ENCODE results near the gene USP32. TPM values are rescaled to one million over a fixed set of nuclear protein-coding genes. Genes with fewer than 3 reads are reported as not detected.

USP32 gene
- total RNA-seq, 2 experiments from 2014 or later: 35.8 to 40.1 TPM

DNA sequence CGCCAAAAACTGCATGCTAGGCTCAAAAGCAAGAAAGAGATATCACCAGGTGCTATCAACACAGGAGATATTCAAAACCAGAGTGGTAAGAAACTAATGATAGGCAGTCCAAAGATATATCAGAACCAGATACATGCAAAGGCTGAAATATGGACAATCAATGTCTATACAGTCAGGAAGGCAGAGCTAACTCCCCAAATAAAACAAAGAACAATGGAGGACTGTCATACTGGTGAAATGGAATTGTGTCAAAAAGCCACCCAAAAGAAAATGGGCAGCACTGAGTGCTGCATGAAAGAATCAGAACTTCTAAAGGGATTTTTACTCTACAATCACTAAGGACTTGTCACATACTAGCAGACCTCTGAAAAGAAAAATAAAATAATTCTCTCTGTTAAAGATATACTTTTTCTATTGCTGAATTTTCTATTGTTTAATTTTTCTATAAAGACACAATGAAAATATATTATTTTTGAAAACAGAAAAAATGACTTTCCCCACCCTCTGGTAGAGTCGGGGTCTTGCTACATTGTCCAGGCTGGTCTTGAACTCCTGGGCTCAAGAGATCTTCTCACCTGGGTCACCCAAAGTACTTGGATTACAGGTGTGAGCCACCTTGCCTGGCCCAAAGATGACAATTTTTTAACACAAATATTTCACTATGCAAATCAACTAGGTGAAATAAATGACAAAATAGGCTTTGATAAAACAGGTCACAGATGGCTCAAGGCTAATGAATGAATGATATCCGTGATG, 98.2 kb downstream of the USP32 start:
- POLR2A ChIA-PET: no interaction called here
- no peaks in the 10 kb centered on the region for H3K9me3 Mint-ChIP-seq

DNA sequence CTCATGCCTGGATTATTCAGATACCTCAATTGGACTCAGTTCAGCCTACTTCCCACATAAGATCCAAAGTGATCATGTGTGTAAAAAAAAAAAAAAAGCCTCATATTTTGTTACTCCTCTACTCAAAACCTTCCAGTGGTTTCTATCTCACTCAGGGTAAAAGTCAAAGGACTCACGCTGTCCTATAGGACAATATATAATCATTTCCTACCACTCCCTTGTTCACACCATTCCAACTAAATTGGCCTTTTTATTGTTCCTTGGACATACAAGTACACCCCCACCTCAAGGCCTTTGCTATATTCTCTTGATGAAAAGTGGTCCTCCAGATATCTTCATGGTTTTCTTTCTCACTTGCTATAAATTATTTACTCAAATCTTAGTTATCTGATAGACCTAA, 99.2 kb downstream of the USP32 start:
- Mint-ChIP-seq H3K27ac (no peak overlapping the region), H3K4me3 (no peak overlapping the region), H3K9me3 (no peaks in the 10 kb centered on the region), H3K36me3 (ENCODE audit: low read depth) (peaks cover 11% of the 10 kb centered on the region), H3K27me3 (no peaks in the 10 kb centered on the region), H3K4me1 (no peaks in the 10 kb centered on the region)
- no peak for DNase-seq
- POLR2A ChIA-PET: no interaction called here
- CTCF ChIA-PET: no interaction called here

More for the DNA sequence above, 98.2 kb downstream of the USP32 start:
- no peak overlapping the region for H3K27ac Mint-ChIP-seq
- no peaks in the 10 kb centered on the region for H3K4me1 Mint-ChIP-seq
- H3K27me3 Mint-ChIP-seq: no peaks in the 10 kb centered on the region
- H3K36me3 Mint-ChIP-seq (ENCODE audit: low read depth): peaks cover 11% of the 10 kb centered on the region
- no peak overlapping the region for H3K4me3 Mint-ChIP-seq
- DNase-seq: no peak
- CTCF ChIA-PET: no interaction called here

DNA sequence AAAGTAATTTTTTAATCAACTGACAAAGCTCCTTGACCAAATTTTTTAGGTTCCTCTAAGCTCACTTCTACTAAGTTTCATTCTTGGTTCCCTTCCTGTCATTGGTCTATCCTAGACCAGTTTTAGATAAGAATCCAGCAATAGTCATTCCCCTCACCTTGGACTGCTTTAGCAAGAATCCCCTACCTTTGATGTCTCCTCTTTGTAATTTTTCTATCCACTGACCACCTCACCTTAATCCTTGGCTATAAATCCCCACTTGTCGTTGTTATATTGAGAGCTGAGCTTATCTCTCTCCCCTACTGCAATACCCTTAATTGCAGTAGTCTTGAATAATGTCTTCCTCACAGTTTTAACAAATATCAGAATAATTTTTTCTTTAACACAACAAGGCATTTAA, 107.2 kb downstream of the USP32 start:
- ChIA-PET POLR2A (no interaction called here), CTCF (no interaction called here)
- H3K27me3 Mint-ChIP-seq: no peaks in the 10 kb centered on the region
- H3K27ac Mint-ChIP-seq: no peak overlapping the region
- peaks cover 4% of the 10 kb centered on the region for H3K36me3 Mint-ChIP-seq (ENCODE audit: low read depth)
- DNase-seq: no peak
- H3K9me3 Mint-ChIP-seq: no peaks in the 10 kb centered on the region
- H3K4me1 Mint-ChIP-seq: peaks cover 4% of the 10 kb centered on the region
- no peak overlapping the region for H3K4me3 Mint-ChIP-seq

DNA sequence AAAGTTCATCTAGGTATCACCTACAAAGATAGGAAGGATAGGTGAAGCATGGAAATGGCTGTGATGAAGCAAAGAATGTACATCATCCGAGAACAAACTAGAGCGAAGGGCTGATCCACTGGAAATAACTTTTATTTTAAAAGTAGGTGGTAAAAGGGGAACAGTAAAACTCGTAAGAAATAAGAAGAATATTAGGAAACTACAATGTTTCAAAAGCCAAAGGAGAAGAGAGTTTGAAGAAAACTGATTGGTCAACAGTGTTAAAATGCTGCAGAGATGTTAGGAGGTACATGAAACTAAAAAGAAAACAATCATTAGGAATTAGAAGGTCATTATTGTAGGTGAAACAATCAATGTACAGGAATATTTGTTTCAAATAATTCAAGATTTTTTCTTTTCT, 108.1 kb downstream of the USP32 start:
- H3K4me1 Mint-ChIP-seq: peaks cover 4% of the 10 kb centered on the region
- CTCF ChIA-PET: no interaction called here

DNA sequence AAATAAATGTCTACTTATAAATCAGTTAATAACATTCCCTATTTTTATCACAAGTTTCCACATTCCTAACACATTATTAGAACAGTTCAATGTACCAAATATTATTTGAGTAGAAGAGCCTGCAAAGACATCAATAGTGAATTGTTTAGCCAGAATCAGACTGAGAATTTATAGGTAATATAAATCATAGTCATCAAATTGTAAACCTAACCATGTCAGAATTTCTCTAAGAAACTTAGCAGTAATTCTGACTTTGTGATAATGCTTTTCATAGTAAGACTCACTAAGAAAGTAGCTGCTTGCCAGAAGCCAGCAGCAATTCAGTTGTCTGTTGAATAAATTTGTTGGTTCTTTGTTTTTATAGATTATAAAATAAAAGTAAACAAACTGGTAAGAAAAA, 111.3 kb downstream of the USP32 start:
- H3K4me3 Mint-ChIP-seq: no peak overlapping the region
- peaks cover 4% of the 10 kb centered on the region for H3K36me3 Mint-ChIP-seq (ENCODE audit: low read depth)
- no peaks in the 10 kb centered on the region for H3K27me3 Mint-ChIP-seq
- no peaks in the 10 kb centered on the region for H3K9me3 Mint-ChIP-seq
- POLR2A ChIA-PET: no interaction called here
- H3K27ac Mint-ChIP-seq: no peak overlapping the region
- CTCF ChIA-PET: interaction anchor here (0.7 kb wide), 1 partner anchor 176 kb away, joined by 3 read pairs; no protein-coding TSS in a partner anchor
- no peak for DNase-seq
- H3K4me1 Mint-ChIP-seq: peaks cover 5% of the 10 kb centered on the region

More for the DNA sequence above, 108.1 kb downstream of the USP32 start:
- DNase-seq: no peak
- POLR2A ChIA-PET: no interaction called here
- no peak overlapping the region for H3K4me3 Mint-ChIP-seq
- no peaks in the 10 kb centered on the region for H3K9me3 Mint-ChIP-seq
- peaks cover 4% of the 10 kb centered on the region for H3K36me3 Mint-ChIP-seq (ENCODE audit: low read depth)
- H3K27me3 Mint-ChIP-seq: no peaks in the 10 kb centered on the region
- no peak overlapping the region for H3K27ac Mint-ChIP-seq

DNA sequence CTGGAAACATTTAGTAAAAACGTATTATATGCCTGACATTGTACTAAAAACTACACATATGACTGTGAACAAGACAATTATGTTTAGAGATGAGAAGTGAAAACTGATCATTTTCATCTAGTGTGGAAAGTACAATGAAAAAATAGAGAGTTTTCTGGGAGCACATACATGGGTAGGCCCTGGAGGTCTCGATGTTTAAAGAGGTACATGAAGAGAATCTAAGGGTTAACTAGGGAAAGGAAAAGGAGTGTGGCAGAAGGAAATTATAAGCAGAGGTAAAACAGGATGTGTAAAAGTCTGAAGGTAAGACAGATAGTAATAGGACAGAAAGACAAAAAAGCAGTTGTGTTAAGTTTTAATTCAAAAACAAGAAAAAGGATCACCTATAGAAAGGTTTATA, 113.7 kb downstream of the USP32 start:
- Mint-ChIP-seq H3K4me1 (peaks cover 1% of the 10 kb centered on the region), H3K27me3 (no peaks in the 10 kb centered on the region), H3K9me3 (no peaks in the 10 kb centered on the region), H3K4me3 (no peak overlapping the region), H3K27ac (no peak overlapping the region), H3K36me3 (ENCODE audit: low read depth) (peaks cover 4% of the 10 kb centered on the region)
- no peak for DNase-seq
- ChIA-PET POLR2A (no interaction called here), CTCF (no interaction called here)

DNA sequence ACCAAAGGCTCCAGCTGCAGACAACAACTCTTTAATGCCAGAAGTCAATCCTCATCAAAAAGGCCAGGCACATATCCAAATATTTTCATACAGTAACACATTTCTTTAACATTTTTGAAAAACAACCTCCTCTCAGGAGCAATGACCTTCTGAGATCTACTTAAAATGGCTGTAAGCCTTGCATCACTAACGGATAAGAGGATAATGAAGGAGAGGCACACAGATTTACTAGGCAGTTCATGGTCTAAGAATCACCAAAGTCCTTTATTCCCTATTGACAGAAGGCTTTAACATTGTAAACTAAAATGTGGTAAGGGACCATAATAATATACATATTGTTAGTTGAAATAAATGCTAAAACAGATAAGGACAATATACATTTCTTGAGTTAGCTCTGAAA, 114.7 kb downstream of the USP32 start:
- Mint-ChIP-seq H3K9me3 (no peaks in the 10 kb centered on the region), H3K36me3 (ENCODE audit: low read depth) (peaks cover 4% of the 10 kb centered on the region), H3K27me3 (no peaks in the 10 kb centered on the region), H3K4me1 (peaks cover 1% of the 10 kb centered on the region), H3K4me3 (no peak overlapping the region), H3K27ac (no peak overlapping the region)
- CTCF ChIA-PET: no interaction called here
- POLR2A ChIA-PET: no interaction called here
- DNase-seq: no peak

DNA sequence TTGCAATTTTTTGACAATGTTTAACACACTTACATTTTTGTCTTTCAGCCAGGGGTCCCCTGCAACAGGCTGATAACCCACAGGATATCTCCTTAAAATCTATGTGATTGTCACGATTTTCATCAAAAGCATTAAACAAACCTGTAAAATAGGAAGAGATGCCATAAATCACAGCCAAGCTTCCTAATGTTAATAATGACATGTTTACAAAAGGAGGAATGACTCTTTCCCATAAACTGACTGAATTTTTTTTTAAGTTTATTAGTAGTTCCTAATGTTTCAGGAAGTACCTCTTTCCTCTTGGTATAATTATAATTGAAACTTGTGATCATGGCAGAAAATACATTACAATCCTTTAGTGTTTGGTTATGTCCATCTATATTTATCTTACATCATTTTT, 122.5 kb downstream of the USP32 start:
- no peak for DNase-seq
- Mint-ChIP-seq H3K27ac (no peak overlapping the region), H3K27me3 (no peaks in the 10 kb centered on the region), H3K9me3 (no peaks in the 10 kb centered on the region), H3K4me1 (no peaks in the 10 kb centered on the region), H3K4me3 (no peak overlapping the region), H3K36me3 (ENCODE audit: low read depth) (peaks cover 5% of the 10 kb centered on the region)
- CTCF ChIA-PET: no interaction called here
- POLR2A ChIA-PET: no interaction called here

DNA sequence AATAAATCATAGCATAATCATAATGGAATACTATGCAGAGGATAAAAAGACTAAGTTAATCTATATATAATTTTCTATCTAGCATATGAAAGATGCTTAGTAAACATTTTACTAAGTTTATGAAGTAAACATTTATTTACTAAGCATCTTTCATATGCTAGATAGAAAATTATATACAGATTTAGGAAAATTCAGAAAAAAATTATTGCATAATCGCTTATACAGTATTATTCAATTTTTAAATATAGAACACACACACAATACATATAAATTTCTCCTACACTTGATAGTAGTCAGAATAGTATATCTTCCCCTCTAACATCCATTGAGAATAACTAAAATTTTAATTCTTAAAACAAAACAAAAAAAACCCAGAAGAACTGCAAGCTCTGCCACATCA, 131.4 kb downstream of the USP32 start:
- H3K9me3 Mint-ChIP-seq: no peaks in the 10 kb centered on the region
- no peak for DNase-seq
- peaks cover 9% of the 10 kb centered on the region for H3K36me3 Mint-ChIP-seq (ENCODE audit: low read depth)
- H3K4me3 Mint-ChIP-seq: no peak overlapping the region
- ChIA-PET POLR2A (interaction anchor here (0.7 kb wide), 1 partner anchor 22 kb away, joined by 3 read pairs; no protein-coding TSS in a partner anchor), CTCF (no interaction called here)
- no peaks in the 10 kb centered on the region for H3K27me3 Mint-ChIP-seq
- no peaks in the 10 kb centered on the region for H3K4me1 Mint-ChIP-seq
- H3K27ac Mint-ChIP-seq: no peak overlapping the region

DNA sequence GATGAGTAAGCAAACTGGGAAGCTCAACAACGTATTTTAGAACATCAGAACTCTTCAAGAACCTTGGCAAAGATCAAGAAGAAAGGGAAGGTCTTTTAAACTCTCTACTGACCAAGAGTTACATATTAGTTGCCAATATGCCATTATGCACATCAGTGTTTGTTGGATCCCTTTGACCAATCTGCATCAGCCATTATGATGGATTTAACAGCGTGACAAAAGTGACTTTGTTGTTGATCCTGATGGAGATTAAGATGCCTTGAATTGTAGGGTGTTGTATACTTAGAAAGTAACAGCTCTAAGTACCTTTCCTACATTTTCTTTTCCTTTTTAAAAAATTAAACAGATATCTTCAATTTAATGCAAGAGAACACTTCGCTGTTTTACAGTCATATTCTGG, 133.6 kb downstream of the USP32 start:
- no peak overlapping the region for H3K4me3 Mint-ChIP-seq
- ChIA-PET POLR2A (no interaction called here), CTCF (interaction anchor here (1.6 kb wide), 1 partner anchor 10 kb away, joined by 3 read pairs; no protein-coding TSS in a partner anchor)
- no peaks in the 10 kb centered on the region for H3K27me3 Mint-ChIP-seq
- H3K27ac Mint-ChIP-seq: no peak overlapping the region
- DNase-seq: no peak
- H3K9me3 Mint-ChIP-seq: no peaks in the 10 kb centered on the region
- H3K36me3 Mint-ChIP-seq (ENCODE audit: low read depth): peaks cover 9% of the 10 kb centered on the region
- H3K4me1 Mint-ChIP-seq: no peaks in the 10 kb centered on the region

DNA sequence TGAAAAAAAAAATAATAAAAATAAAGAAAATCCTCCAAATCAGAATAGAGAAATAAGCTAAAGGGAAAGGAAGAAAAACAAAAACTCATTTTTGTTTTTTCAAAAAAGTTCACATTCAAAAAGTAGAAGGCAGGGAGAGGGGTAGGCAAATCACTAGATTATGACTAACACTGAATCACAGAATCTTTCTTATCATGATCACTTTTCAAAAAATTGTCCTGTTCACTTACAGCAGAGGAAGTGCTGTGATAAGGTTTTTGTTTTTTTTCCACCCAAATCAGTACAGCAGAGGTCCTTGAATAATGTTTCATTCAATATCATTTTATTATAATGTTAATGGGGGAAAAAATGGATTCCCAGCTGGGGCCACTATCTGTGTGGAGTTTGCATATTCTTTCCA, 135.8 kb downstream of the USP32 start:
- Mint-ChIP-seq H3K4me1 (no peaks in the 10 kb centered on the region), H3K27ac (no peak overlapping the region), H3K36me3 (ENCODE audit: low read depth) (peaks cover 15% of the 10 kb centered on the region), H3K4me3 (no peak overlapping the region), H3K9me3 (no peaks in the 10 kb centered on the region), H3K27me3 (no peaks in the 10 kb centered on the region)
- CTCF ChIA-PET: no interaction called here
- no peak for DNase-seq
- POLR2A ChIA-PET: no interaction called here

DNA sequence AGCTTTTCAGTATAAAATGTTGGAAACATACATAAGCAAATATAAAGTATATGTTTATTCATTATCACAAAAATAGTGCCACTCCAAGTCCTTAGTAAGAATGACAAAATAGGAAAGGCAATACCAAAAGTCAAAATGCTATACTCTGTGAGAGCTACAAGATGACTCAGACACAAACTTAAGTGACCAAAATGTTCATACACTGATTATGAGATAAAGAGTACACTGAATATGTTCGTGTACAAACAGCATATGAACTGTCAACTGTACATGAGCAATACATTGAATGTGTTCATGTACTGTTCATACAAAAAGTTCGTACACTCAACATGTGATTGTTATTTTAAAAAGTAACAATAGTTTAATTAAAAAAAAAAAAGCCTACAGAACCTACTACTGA, 138.9 kb downstream of the USP32 start:
- Mint-ChIP-seq H3K27ac (no peak overlapping the region), H3K4me3 (no peak overlapping the region), H3K36me3 (ENCODE audit: low read depth) (peaks cover 27% of the 10 kb centered on the region), H3K4me1 (peaks cover 2% of the 10 kb centered on the region), H3K27me3 (no peaks in the 10 kb centered on the region), H3K9me3 (no peaks in the 10 kb centered on the region)
- DNase-seq: no peak
- CTCF ChIA-PET: interaction anchor here (1.6 kb wide), 1 partner anchor 8 kb away, joined by 5 read pairs; no protein-coding TSS in a partner anchor
- POLR2A ChIA-PET: no interaction called here

DNA sequence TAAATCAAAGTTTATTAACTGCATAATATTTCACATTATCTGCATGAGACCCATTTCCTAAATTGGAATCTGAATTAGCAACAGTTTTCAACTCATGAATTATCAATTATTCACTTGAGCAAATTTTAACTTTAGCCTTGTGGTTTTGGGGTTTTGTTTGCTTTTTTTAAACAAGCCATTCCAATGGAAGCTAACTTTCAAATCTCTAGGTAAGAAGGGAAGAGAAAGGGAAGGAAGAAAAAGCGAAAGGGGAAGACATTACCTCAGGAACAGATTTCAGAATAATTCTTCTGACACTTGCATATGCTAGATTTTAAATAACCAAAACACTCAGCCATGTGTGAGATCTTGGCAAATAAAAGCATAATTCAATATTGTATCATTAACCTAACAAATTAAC, 139.5 kb downstream of the USP32 start:
- Mint-ChIP-seq H3K9me3 (no peaks in the 10 kb centered on the region), H3K4me3 (no peak overlapping the region), H3K27me3 (no peaks in the 10 kb centered on the region), H3K36me3 (ENCODE audit: low read depth) (peaks cover 26% of the 10 kb centered on the region), H3K27ac (no peak overlapping the region), H3K4me1 (peaks cover 4% of the 10 kb centered on the region)
- DNase-seq: no peak
- ChIA-PET CTCF (no interaction called here), POLR2A (no interaction called here)

DNA sequence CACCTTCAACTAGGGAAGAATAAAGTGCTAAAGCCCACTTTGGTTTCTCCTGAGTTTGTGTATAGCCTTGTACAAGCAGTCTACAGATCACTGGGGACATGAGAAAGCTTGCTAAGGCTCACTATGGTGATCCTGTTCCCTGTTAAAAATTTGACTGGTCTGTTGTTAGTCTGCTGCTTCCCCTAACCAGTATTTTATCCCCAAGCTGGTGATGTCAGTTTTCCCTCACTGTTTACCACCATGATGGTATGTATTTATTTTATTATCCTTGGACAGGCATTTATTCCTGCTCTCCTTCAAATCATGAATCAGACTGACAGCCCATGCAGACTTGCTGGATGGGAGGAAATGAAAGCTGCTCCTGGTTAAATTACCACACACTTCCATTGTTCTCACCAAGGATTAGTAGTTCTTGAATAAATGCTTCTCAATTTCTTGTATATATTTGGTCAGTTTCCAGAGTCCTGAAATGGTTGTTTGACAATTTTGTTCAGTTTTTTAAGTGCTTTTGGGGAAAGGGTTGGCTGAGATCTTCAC, 142.6 kb downstream of the USP32 start:
- Mint-ChIP-seq H3K4me3 (no peak overlapping the region), H3K9me3 (no peaks in the 10 kb centered on the region), H3K36me3 (ENCODE audit: low read depth) (peaks cover 28% of the 10 kb centered on the region), H3K27me3 (no peaks in the 10 kb centered on the region), H3K27ac (no peak overlapping the region), H3K4me1 (peaks cover 4% of the 10 kb centered on the region)
- DNase-seq: no peak
- ChIA-PET POLR2A (no interaction called here), CTCF (no interaction called here)
